Trophoblast cell (in vitro differentiated cells and primary cell): ENCODE data around the gene CNPY1.

ENCODE experiments used
- DNase-seq, 2 donors: peaks; one replicate each; pipeline ENCODE4 v3.0.0-alpha.2; 2016
- H2AFZ ChIP-seq: 2 replicates; pipeline ENCODE4 v1.6.1; 2013; ENCODE audit warnings: low read length, moderate library complexity, mild to moderate bottlenecking; ENCODE audit not compliant: insufficient read depth, poor library complexity
- H2AK5ac ChIP-seq: 2 replicates; pipeline ENCODE4 v1.6.1; 2013; ENCODE audit warnings: mild to moderate bottlenecking, low read length
- H2BK120ac ChIP-seq: 2 replicates; pipeline ENCODE4 v1.6.1; 2013; ENCODE audit warnings: low read length, mild to moderate bottlenecking, moderate library complexity; ENCODE audit not compliant: insufficient read depth, poor library complexity
- H2BK12ac ChIP-seq: 2 replicates; pipeline ENCODE4 v1.6.1; 2013; ENCODE audit warnings: mild to moderate bottlenecking, low read length, moderate library complexity
- H2BK5ac ChIP-seq: 2 replicates; pipeline ENCODE4 v1.6.1; 2013; ENCODE audit warnings: low read length, low read depth, moderate library complexity, mild to moderate bottlenecking; ENCODE audit not compliant: poor library complexity
- H3K14ac ChIP-seq: 2 replicates; pipeline ENCODE4 v1.6.1; 2013; ENCODE audit warnings: mild to moderate bottlenecking, low read length
- H3K18ac ChIP-seq: 2 replicates; pipeline ENCODE4 v1.6.1; 2013; ENCODE audit warnings: mild to moderate bottlenecking, low read length
- H3K23ac ChIP-seq: 2 replicates; pipeline ENCODE4 v1.6.1; 2013; ENCODE audit warnings: low read length
- H3K27ac ChIP-seq: 2 replicates; pipeline ENCODE4 v1.5.1; 2013; ENCODE audit warnings: low read depth, mild to moderate bottlenecking, inconsistent platforms, low read length, moderate library complexity
- H3K27me3 ChIP-seq: 2 replicates; pipeline ENCODE4 v1.6.1; 2013; ENCODE audit warnings: inconsistent platforms, mild to moderate bottlenecking, low read length, moderate library complexity; ENCODE audit not compliant: insufficient read depth
- H3K36me3 ChIP-seq, 2 experiments: 1 replicate in 1 of 2; 2 replicates in 1 of 2; pipeline ENCODE4 v1.6.1; 2013; ENCODE audit warnings: low read length in 2 of 2, mild to moderate bottlenecking in 2 of 2, moderate library complexity in 1 of 2; ENCODE audit not compliant: insufficient read depth in 2 of 2, control insufficient read depth in 1 of 2
- H3K4ac ChIP-seq: 2 replicates; pipeline ENCODE4 v1.6.1; 2013; ENCODE audit warnings: low read depth, mild to moderate bottlenecking, low read length, moderate library complexity
- H3K4me1 ChIP-seq, 2 experiments: 1 replicate in 1 of 2; 2 replicates in 1 of 2; pipeline ENCODE4 v1.6.1; 2013; ENCODE audit warnings: low read length in 2 of 2, mild to moderate bottlenecking in 2 of 2, moderate library complexity in 1 of 2; ENCODE audit not compliant: insufficient read depth in 2 of 2, control insufficient read depth in 1 of 2
- H3K4me2 ChIP-seq: 2 replicates; pipeline ENCODE4 v1.6.1; 2013; ENCODE audit warnings: inconsistent platforms, mild to moderate bottlenecking, low read length, moderate library complexity
- H3K4me3 ChIP-seq: 2 replicates; pipeline ENCODE4 v1.5.1; 2013; ENCODE audit warnings: mild to moderate bottlenecking, low read depth, low read length, inconsistent platforms
- H3K79me1 ChIP-seq: one replicate; pipeline ENCODE4 v1.6.1; 2013; ENCODE audit warnings: low read length
- H3K79me2 ChIP-seq: 2 replicates; pipeline ENCODE4 v1.6.1; 2013; ENCODE audit warnings: low read length, mild to moderate bottlenecking; ENCODE audit not compliant: control insufficient read depth, insufficient read depth, poor library complexity
- H3K9ac ChIP-seq: 2 replicates; pipeline ENCODE4 v1.6.1; 2013; ENCODE audit warnings: mild to moderate bottlenecking, low read length
- H3K9me3 ChIP-seq: 2 replicates; pipeline ENCODE4 v1.6.1; 2013; ENCODE audit warnings: low read depth, mild to moderate bottlenecking, control low read depth, inconsistent platforms, low read length; ENCODE audit not compliant: insufficient read depth
- H4K12ac ChIP-seq: 2 replicates; pipeline ENCODE4 v1.6.1; 2013; ENCODE audit warnings: low read depth, mild to moderate bottlenecking, low read length, moderate library complexity
- H4K8ac ChIP-seq: 2 replicates; pipeline ENCODE4 v1.6.1; 2013; ENCODE audit warnings: low read depth, mild to moderate bottlenecking, low read length, moderate library complexity
- H4K91ac ChIP-seq: one replicate; pipeline ENCODE4 v1.6.1; 2013; ENCODE audit warnings: low read depth, mild to moderate bottlenecking, low read length, moderate library complexity
- WGBS: extraction: QIAGEN DNeasy Blood & Tissue Kit; methylation state at CpG from one replicate; pipeline ENCODE4 v1.1.7; 2013; ENCODE audit warnings: missing lambda C conversion rate; ENCODE audit not compliant: insufficient read length, insufficient coverage; ENCODE audit errors: extremely low coverage; 5-methylcytosine and 5-hydroxymethylcytosine counted together

The CNPY1 gene

GRCh38 chr7:155531681-155532080, 14.7 kb downstream of the CNPY1 start:
- Histone ChIP-seq H3K4me3 (no peak overlapping the region), H4K8ac (no peak overlapping the region), H4K12ac (no peak overlapping the region), H3K9ac (no peak overlapping the region), H3K23ac (no peak overlapping the region), H3K79me1 (no peaks in the 10 kb centered on the region), H3K4me2 (no peak overlapping the region), H3K27me3 (peaks cover 25% of the 10 kb centered on the region), H3K79me2 (no peaks in the 10 kb centered on the region), H2BK120ac (no peak overlapping the region), H3K36me3 (no peaks in the 10 kb centered on the region), H3K4ac (no peak overlapping the region), H2AFZ (no peak overlapping the region), H2AK5ac (no peak overlapping the region), H2BK5ac (no peak overlapping the region), H3K4me1 (no peaks in the 10 kb centered on the region), H3K9me3 (peaks cover 9% of the 10 kb centered on the region), H4K91ac (no peak overlapping the region), H3K14ac (no peak overlapping the region), H2BK12ac (no peak overlapping the region), H3K18ac (no peak overlapping the region), H3K27ac (no peak overlapping the region)
- WGBS, result no CpG with 5 or more reads among the region's 9 CpGs
- DNase-seq, result no peak

- no peak overlapping the region for H3K23ac ChIP-seq
- H3K18ac ChIP-seq, result no peak overlapping the region
- H3K36me3 ChIP-seq, result no peaks in the 10 kb centered on the region
- H4K12ac ChIP-seq, result no peak overlapping the region
- H3K27ac ChIP-seq, result no peak overlapping the region
- H2AK5ac ChIP-seq, result no peak overlapping the region
- H4K8ac ChIP-seq, result no peak overlapping the region
- no peaks in the 10 kb centered on the region for H3K4me1 ChIP-seq
- DNase-seq, result no peak
- no peak overlapping the region for H2BK12ac ChIP-seq
- H3K79me2 ChIP-seq, result no peaks in the 10 kb centered on the region
- no peak overlapping the region for H4K91ac ChIP-seq
- H2BK120ac ChIP-seq, result no peak overlapping the region
- H3K9ac ChIP-seq, result no peak overlapping the region
- no peak overlapping the region for H3K4me3 ChIP-seq
- WGBS, result no CpG with 5 or more reads among the region's 6 CpGs
- H3K4ac ChIP-seq, result no peak overlapping the region
- no peak overlapping the region for H3K14ac ChIP-seq
- H2AFZ ChIP-seq, result no peak overlapping the region
- peaks cover 25% of the 10 kb centered on the region for H3K27me3 ChIP-seq
- H2BK5ac ChIP-seq, result no peak overlapping the region
- no peak overlapping the region for H3K4me2 ChIP-seq
- H3K9me3 ChIP-seq, result peaks cover 9% of the 10 kb centered on the region
- H3K79me1 ChIP-seq, result no peaks in the 10 kb centered on the region
Measured at GRCh38 chr7:155530601-155531000, 15.8 kb downstream of the CNPY1 start.

- DNase-seq, result no peak
- Histone ChIP-seq H3K79me2 (no peaks in the 10 kb centered on the region), H3K27ac (no peak overlapping the region), H3K4me2 (no peak overlapping the region), H3K36me3 (no peaks in the 10 kb centered on the region), H3K4ac (no peak overlapping the region), H2BK12ac (no peak overlapping the region), H3K4me1 (no peaks in the 10 kb centered on the region), H2AK5ac (no peak overlapping the region), H4K12ac (no peak overlapping the region), H3K9me3 (peaks cover 9% of the 10 kb centered on the region), H3K9ac (no peak overlapping the region), H3K27me3 (peaks cover 22% of the 10 kb centered on the region), H4K8ac (no peak overlapping the region), H2BK5ac (no peak overlapping the region), H3K79me1 (no peaks in the 10 kb centered on the region), H4K91ac (no peak overlapping the region), H2BK120ac (no peak overlapping the region), H2AFZ (no peak overlapping the region), H3K18ac (no peak overlapping the region), H3K4me3 (no peak overlapping the region), H3K14ac (no peak overlapping the region), H3K23ac (no peak overlapping the region)
- WGBS, result no CpG with 5 or more reads among the region's 11 CpGs
Measured at GRCh38 chr7:155529845-155530244, 16.5 kb downstream of the CNPY1 start.

GRCh38 chr7:155529346-155529745, 17.0 kb downstream of the CNPY1 start:
- H3K4me1 ChIP-seq, result no peaks in the 10 kb centered on the region
- no peaks in the 10 kb centered on the region for H3K79me2 ChIP-seq
- no peak overlapping the region for H4K91ac ChIP-seq
- no peak overlapping the region for H3K27ac ChIP-seq
- H4K12ac ChIP-seq, result no peak overlapping the region
- H3K14ac ChIP-seq, result no peak overlapping the region
- no peak overlapping the region for H2BK120ac ChIP-seq
- H3K4me3 ChIP-seq, result no peak overlapping the region
- no peaks in the 10 kb centered on the region for H3K79me1 ChIP-seq
- WGBS, result no CpG with 5 or more reads among the region's 4 CpGs
- H3K4me2 ChIP-seq, result no peak overlapping the region
- H2AK5ac ChIP-seq, result no peak overlapping the region
- no peaks in the 10 kb centered on the region for H3K36me3 ChIP-seq
- no peak overlapping the region for H2BK12ac ChIP-seq
- H3K9me3 ChIP-seq, result peaks cover 8% of the 10 kb centered on the region
- DNase-seq, result no peak
- peaks cover 17% of the 10 kb centered on the region for H3K27me3 ChIP-seq
- no peak overlapping the region for H3K9ac ChIP-seq
- no peak overlapping the region for H2AFZ ChIP-seq
- H3K18ac ChIP-seq, result no peak overlapping the region
- no peak overlapping the region for H3K23ac ChIP-seq
- no peak overlapping the region for H3K4ac ChIP-seq
- no peak overlapping the region for H4K8ac ChIP-seq
- H2BK5ac ChIP-seq, result no peak overlapping the region
